Endothelial cell of umbilical vein (primary cell): ENCODE measurements around the gene SMARCAL1. TPM values are rescaled to one million over a fixed set of nuclear protein-coding genes. Genes with fewer than 3 reads are reported as not detected.

Experiments
- BruUV-seq: library from RNA; stranded (reverse); fragments of 400-500 nt; replicated peaks from 2 replicates; lab custom pipeline; 2021; lab: Mats Ljungman, UMichigan
- CTCF ChIA-PET: fragments of 300-600, 350-600 bp; sonication (Branson Sonifier 250); formaldehyde crosslinking; loops from one replicate; lab custom pipeline; 2021; ENCODE audit warnings: antibody characterized with exemption, inconsistent platforms; lab: Charles Lee
- POLR2A ChIA-PET: fragments of 300-600, 350-600 bp; sonication (Branson Sonifier 250); formaldehyde crosslinking; loops from one replicate; lab custom pipeline; 2021; ENCODE audit warnings: antibody characterized with exemption, inconsistent platforms; lab: Charles Lee
- DNase-seq: peaks from one replicate; pipeline ENCODE4 v3.0.0-alpha.2; 2011; ENCODE audit warnings: low read depth, low spot score
- FAIRE-seq: peaks from 2 replicates; lab custom pipeline; 2011; peaks lifted over from hg19 to GRCh38; lab: Jason Lieb, UNC
- H2AFZ ChIP-seq: 2 replicates; pipeline ENCODE4 v1.6.0; 2012; ENCODE audit warnings: low read depth, low read length, control low read depth, inconsistent platforms
- H3K27ac ChIP-seq: 2 replicates; pipeline ENCODE4 v1.5.1; 2011; ENCODE audit warnings: low read depth, mild to moderate bottlenecking, control low read depth, low read length, moderate library complexity; ENCODE audit not compliant: insufficient read depth
- H3K27me3 ChIP-seq, 2 experiments: 2 replicates each; pipeline versions ENCODE4 v1.6.0 to v1.6.1; 2011; ENCODE audit warnings: low read length in 2 of 2, mixed read lengths in 1 of 2; ENCODE audit not compliant: control insufficient read depth in 2 of 2, insufficient read depth in 2 of 2
- H3K36me3 ChIP-seq, 2 experiments: 2 replicates in 1 of 2; 3 replicates in 1 of 2; pipeline ENCODE4 v1.5.1; 2011; ENCODE audit warnings: low read length in 2 of 2, mild to moderate bottlenecking in 1 of 2, moderate library complexity in 1 of 2; ENCODE audit not compliant: control insufficient read depth in 2 of 2, insufficient read depth in 2 of 2; ENCODE audit errors: extremely low read depth in 1 of 2
- H3K4me1 ChIP-seq: 3 replicates; pipeline ENCODE4 v1.5.1; 2011; ENCODE audit warnings: mild to moderate bottlenecking, low read length; ENCODE audit not compliant: control insufficient read depth, insufficient read depth; ENCODE audit errors: extremely low read depth
- H3K4me2 ChIP-seq: 2 replicates; pipeline ENCODE4 v1.6.1; 2011; ENCODE audit warnings: low read length, control low read depth, mixed read lengths; ENCODE audit not compliant: insufficient read depth
- H3K4me3 ChIP-seq, 3 experiments: fragments of 200-600 bp in 1 of 3; sonication (generic), shearing (Covaris generic) in 1 of 3; replicated peaks in 1 of 3; 2 replicates each; pipeline ENCODE4 v1.5.1; 2011 to 2016; ENCODE audit warnings: control low read depth in 3 of 3, low read length in 3 of 3, mild to moderate bottlenecking in 2 of 3, inconsistent platforms in 1 of 3, low read depth in 1 of 3, moderate library complexity in 1 of 3; ENCODE audit not compliant: insufficient read depth in 1 of 3
- H3K79me2 ChIP-seq: 2 replicates; pipeline ENCODE4 v1.6.0; 2012; ENCODE audit warnings: low read length, inconsistent platforms; ENCODE audit not compliant: control insufficient read depth, insufficient read depth
- H3K9ac ChIP-seq: replicated peaks from 2 replicates; pipeline ENCODE3; 2011; ENCODE audit warnings: low read length, control low read depth; ENCODE audit not compliant: insufficient read depth; ENCODE audit errors: extremely low read depth
- H3K9me1 ChIP-seq: replicated peaks from 3 replicates; pipeline ENCODE4 v1.6.0; 2011; ENCODE audit warnings: mild to moderate bottlenecking, low read length; ENCODE audit not compliant: control insufficient read depth, insufficient read depth; ENCODE audit errors: extremely low read depth
- H3K9me3 ChIP-seq: replicated peaks from 2 replicates; pipeline ENCODE4 v1.5.1; 2012; ENCODE audit warnings: low read length, inconsistent platforms; ENCODE audit not compliant: control insufficient read depth, insufficient read depth
- H4K20me1 ChIP-seq: replicated peaks from 2 replicates; pipeline ENCODE3; 2011; ENCODE audit warnings: mild to moderate bottlenecking, low read length; ENCODE audit not compliant: control insufficient read depth, insufficient read depth; ENCODE audit errors: extremely low read depth
- CTCF ChIP-seq, 2 donors: IDR thresholded peaks; 1 replicate in 1 of 2; 2 replicates in 1 of 2; pipeline ENCODE4 v1.5.1; 2011; ENCODE audit warnings: low read length in 2 of 2, mild to moderate bottlenecking in 2 of 2, moderate library complexity in 2 of 2, control low read depth in 1 of 2, inconsistent platforms in 1 of 2, low read depth in 1 of 2; ENCODE audit not compliant: insufficient read depth in 1 of 2; ENCODE audit errors: extremely low read depth in 1 of 2
- EZH2 ChIP-seq: IDR thresholded peaks from 2 replicates; pipeline ENCODE4 v1.6.1; 2012; ENCODE audit warnings: borderline replicate concordance, low read depth, mild to moderate bottlenecking, moderate library complexity, low read length, inconsistent platforms; ENCODE audit not compliant: severe bottlenecking
- FOS ChIP-seq: IDR thresholded peaks from 2 replicates; pipeline ENCODE4 v1.6.1; 2011; ENCODE audit warnings: mild to moderate bottlenecking, low read length, moderate library complexity, borderline replicate concordance; ENCODE audit not compliant: insufficient read depth
- GATA2 ChIP-seq: IDR thresholded peaks from 2 replicates; pipeline ENCODE4 v1.7.0; 2011; ENCODE audit warnings: low read depth, mild to moderate bottlenecking, moderate library complexity, mixed read lengths, low read length; ENCODE audit not compliant: insufficient read length, insufficient read depth
- JUN ChIP-seq: IDR thresholded peaks from 2 replicates; pipeline ENCODE4 v1.6.1; 2011; ENCODE audit warnings: borderline replicate concordance, low read depth; ENCODE audit not compliant: insufficient read length, insufficient read depth
- MYC ChIP-seq: IDR thresholded peaks from one replicate; pipeline ENCODE4 v1.6.1; 2011; ENCODE audit warnings: mild to moderate bottlenecking, low read depth, low read length
- POLR2A ChIP-seq: IDR thresholded peaks from 2 replicates; pipeline ENCODE4 v1.6.1; 2012; ENCODE audit warnings: low read depth, mild to moderate bottlenecking, control low read depth, low read length
- POLR2AphosphoS5 ChIP-seq: IDR thresholded peaks from 2 replicates; pipeline ENCODE4 v1.6.1; 2012; ENCODE audit warnings: low read depth, mild to moderate bottlenecking, control low read depth, low read length, moderate library complexity; ENCODE audit not compliant: insufficient read depth
- dilution Hi-C: fragments of 300-500 bp; cut with MboI; formaldehyde crosslinking; loops from one replicate; pipeline ENCODE4 v1.15.0; 2019; ENCODE audit warnings: low sequenced_read_pairs; ENCODE audit not compliant: extremely low pct_ligation_motif_present
- intact Hi-C: fragments of 100-400 bp; cut with micrococcal nuclease; formaldehyde crosslinking; loops from one replicate; pipeline ENCODE4 v1.10.0; 2022
- polyA plus RNA-seq, 4 experiments: library from polyadenylated mRNA; depleted of rRNA in 3 of 4; stranded (reverse) in 3 of 4; unstranded in 1 of 4; fragments of >200 nt; gene quantifications; 2 replicates each; pipeline versions ENCODE4 v1.2.1 to v1.2.3, GENCODE V29; 2011 to 2012; ENCODE audit warnings: missing spikeins in 1 of 4
- total RNA-seq: library from RNA; stranded (reverse); gene quantifications from 2 replicates; pipeline ENCODE4 v1.2.3, GENCODE V29; 2021
- TF ChIP-seq, protein P1 (sequence below): IDR thresholded peaks from 2 replicates; pipeline ENCODE4 v1.6.1; 2011; ENCODE audit not compliant: insufficient read depth, insufficient read length

Gene SMARCAL1
- total and polyA plus RNA-seq, 2 donors (not counting 3 experiments of a cell fraction or from before 2014, with no cell fraction given) = 25.4 to 30.7 TPM

DNA sequence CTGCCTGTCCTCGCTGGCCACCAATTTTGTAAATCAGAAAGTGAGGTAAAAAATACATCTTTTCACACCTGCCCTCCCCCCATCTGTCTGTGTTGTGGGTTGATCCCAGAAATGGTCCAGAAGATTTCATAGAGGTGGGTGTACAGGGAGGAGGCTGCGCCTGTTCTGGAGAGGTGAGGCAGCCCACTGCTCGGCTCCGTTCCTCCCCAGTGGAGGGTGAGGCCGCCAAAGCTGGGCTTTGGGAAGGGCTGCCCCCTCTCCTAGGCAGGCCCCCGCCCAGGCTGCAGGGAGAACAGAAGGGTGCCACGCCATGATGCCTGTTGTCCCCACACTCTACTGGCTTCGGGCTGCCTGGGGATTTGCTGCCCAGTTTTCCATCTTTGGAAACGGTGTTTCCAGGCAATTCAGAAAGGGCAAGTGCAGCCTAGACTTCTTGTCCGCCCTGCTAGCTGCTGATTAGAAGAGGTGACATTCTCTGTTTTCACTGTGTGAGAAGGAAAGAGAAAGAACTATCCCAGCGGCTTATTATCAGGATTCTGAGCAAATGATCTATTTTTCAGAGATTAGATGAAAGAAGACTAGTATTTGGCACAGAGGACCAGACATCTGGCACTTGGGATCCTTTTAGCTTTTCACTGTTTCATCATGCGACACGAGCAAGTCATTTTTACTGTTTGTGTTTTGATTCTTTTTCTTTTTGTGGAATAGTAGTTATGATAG is 18.7 kb downstream of the SMARCAL1 start:
- Histone ChIP-seq H2AFZ (no peak overlapping the region), H4K20me1 (no peaks in the 10 kb centered on the region), H3K4me1 (peaks cover 8% of the 10 kb centered on the region), H3K4me3 (no peak overlapping the region), H3K79me2 (no peaks in the 10 kb centered on the region), H3K9me3 (no peaks in the 10 kb centered on the region), H3K27ac (no peak overlapping the region), H3K9me1 (no peaks in the 10 kb centered on the region), H3K9ac (no peak overlapping the region), H3K36me3 (peaks cover 6 to 27% of the 10 kb centered on the region in 2 experiments), H3K4me2 (no peak overlapping the region), H3K27me3 (no peaks in the 10 kb centered on the region)
- ChIA-PET POLR2A (no interaction called here), CTCF (interaction anchor here (1.3 kb wide), 1 partner anchor 27 kb away, joined by 3 read pairs; no protein-coding TSS in a partner anchor)
- DNase-seq = no peak
- TF ChIP-seq, protein P1, sequence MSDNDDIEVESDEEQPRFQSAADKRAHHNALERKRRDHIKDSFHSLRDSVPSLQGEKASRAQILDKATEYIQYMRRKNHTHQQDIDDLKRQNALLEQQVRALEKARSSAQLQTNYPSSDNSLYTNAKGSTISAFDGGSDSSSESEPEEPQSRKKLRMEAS = no peak
- TF ChIP-seq GATA2 = no peak
- intact Hi-C loops (no loop called here), dilution Hi-C loops (no loop called here)
- BruUV-seq = no TSS peak
- no peak for FAIRE-seq

DNA sequence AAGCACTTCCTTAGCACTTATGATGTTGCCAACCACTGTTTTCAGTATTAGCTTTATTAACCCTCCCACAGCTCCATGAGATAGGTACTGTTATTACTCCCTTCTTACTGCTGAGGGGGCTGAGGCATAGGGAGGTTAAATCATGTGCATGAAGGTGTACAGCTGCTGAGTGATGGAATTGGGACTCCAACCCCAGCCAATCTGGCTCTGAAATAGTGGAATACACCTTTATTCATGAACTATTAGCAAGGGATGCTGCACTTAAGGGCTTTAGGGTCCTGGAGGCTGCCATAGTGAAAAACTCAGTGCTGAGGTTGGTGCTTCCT is 19.2 kb downstream of the SMARCAL1 start:
- intact Hi-C loops = no loop called here
- Histone ChIP-seq H2AFZ (no peak overlapping the region), H3K4me1 (peaks cover 4% of the 10 kb centered on the region), H4K20me1 (no peaks in the 10 kb centered on the region), H3K79me2 (no peaks in the 10 kb centered on the region), H3K4me3 (no peak overlapping the region), H3K27me3 (no peaks in the 10 kb centered on the region), H3K9me3 (no peaks in the 10 kb centered on the region), H3K9me1 (no peaks in the 10 kb centered on the region), H3K36me3 (peaks cover 7 to 29% of the 10 kb centered on the region in 2 experiments), H3K27ac (no peak overlapping the region), H3K9ac (no peak overlapping the region), H3K4me2 (no peak overlapping the region)
- TF ChIP-seq EZH2 (no peak), FOS (no peak), CTCF (IDR thresholded peaks at IDR 0.05; ENCODE audit: extremely low read depth in 1 of 2, insufficient read depth in 1 of 2, low read depth in 1 of 2, low read length in 2 of 2) (no peak), POLR2A (no peak), JUN (no peak), POLR2AphosphoS5 (no peak), MYC (no peak), GATA2 (no peak)
- TF ChIP-seq, protein P1 = no peak
- ChIA-PET POLR2A (no interaction called here), CTCF (interaction anchor here (1.3 kb wide), 1 partner anchor 27 kb away, joined by 3 read pairs; no protein-coding TSS in a partner anchor)
- no peak for DNase-seq
- no TSS peak for BruUV-seq
- FAIRE-seq = no peak
- dilution Hi-C loops = no loop called here
